Body of pancreas (tissue), 4 donors: ENCODE data around the gene RCVRN.

Source experiments
- POLR2A ChIP-seq, 3 donors: fragments of 450-650 bp; IDR thresholded peaks; one replicate each; pipeline ENCODE4 v1.6.1; 2016; ENCODE audit warnings: antibody characterized with exemption in 3 of 3, mild to moderate bottlenecking in 2 of 3
- TF ChIP-seq, protein P1 (sequence below), 7 experiments: fragments of 450-650 bp in 4 of 7; fragments of 200-600 bp in 3 of 7; sonication (generic) in 3 of 7; IDR thresholded peaks; one replicate each; pipeline ENCODE4 v1.5.1; 2016 to 2019; ENCODE audit warnings: antibody characterized with exemption in 7 of 7

DNA sequence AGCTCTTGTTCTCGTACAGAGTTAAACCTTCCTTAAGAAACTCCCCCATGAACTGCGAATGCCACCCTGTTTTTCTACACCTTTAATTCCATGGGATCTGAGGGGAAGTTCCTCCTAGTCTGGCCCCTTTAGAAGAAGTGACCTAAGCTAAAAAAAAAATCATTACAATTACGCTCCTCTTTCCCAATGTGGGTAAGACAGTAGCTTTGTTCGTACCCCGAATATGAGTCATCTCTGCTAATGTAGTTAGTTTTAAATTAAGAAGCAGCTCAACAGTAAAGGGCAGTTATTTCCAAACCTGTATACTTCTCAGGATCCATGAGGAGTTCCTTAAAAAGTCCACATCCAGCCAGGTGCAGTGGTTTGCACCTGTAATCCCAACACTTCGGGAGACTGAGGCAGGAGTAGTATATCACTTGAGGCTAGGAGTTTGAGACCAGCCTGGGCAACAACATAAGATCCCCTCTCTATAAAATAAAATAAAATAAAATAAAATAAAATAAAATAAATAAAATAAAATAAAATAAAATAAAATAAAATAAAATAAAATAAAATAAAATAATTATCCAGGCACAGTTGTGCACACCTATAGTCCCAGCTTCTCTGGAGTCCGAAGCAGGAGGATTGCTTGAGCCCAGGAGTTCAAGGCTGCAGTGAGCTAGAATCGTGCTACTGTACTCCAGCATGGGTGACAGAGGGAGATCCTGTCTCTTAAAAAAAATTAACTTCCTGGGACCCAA lies 26.1 kb downstream of the RCVRN start:
- no peak for TF ChIP-seq POLR2A (IDR thresholded peaks at IDR 0.05)
- TF ChIP-seq, protein P1, sequence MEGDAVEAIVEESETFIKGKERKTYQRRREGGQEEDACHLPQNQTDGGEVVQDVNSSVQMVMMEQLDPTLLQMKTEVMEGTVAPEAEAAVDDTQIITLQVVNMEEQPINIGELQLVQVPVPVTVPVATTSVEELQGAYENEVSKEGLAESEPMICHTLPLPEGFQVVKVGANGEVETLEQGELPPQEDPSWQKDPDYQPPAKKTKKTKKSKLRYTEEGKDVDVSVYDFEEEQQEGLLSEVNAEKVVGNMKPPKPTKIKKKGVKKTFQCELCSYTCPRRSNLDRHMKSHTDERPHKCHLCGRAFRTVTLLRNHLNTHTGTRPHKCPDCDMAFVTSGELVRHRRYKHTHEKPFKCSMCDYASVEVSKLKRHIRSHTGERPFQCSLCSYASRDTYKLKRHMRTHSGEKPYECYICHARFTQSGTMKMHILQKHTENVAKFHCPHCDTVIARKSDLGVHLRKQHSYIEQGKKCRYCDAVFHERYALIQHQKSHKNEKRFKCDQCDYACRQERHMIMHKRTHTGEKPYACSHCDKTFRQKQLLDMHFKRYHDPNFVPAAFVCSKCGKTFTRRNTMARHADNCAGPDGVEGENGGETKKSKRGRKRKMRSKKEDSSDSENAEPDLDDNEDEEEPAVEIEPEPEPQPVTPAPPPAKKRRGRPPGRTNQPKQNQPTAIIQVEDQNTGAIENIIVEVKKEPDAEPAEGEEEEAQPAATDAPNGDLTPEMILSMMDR (IDR thresholded peaks at IDR 0.05): no peak
